Hair follicular keratinocyte (primary cell): ENCODE measurements around the gene ACTA2. TPM values are rescaled to one million over a fixed set of nuclear protein-coding genes. Genes with fewer than 3 reads are reported as not detected.

Experiments
- total RNA-seq: library from RNA; depleted of rRNA; stranded (reverse); fragments of >200 nt; gene quantifications from 2 replicates; pipeline ENCODE4 v1.2.3, GENCODE V29; 2015

ACTA2 gene
- 19.4 and 22.3 TPM in 2 replicates for total RNA-seq

GRCh38 chr10:88952647-88953111, at the start of gene ACTA2:
Gene ACTA2, minus strand, starts transcription at chr10:88952773. Its CDS starts 3,843 bp downstream, at chr10:88948930.

GRCh38 chr10:88990384-88991160, 38.0 kb upstream of the ACTA2 start, which contains the start of gene FAS:
Gene FAS, plus strand, starts transcription at chr10:88990798. Its CDS starts 79 bp downstream, at chr10:88990877.

Other genes starting within 250 kb of the ACTA2 start
- gene LIPK, start 246.5 kb downstream of the ACTA2 start, total RNA-seq, result not detected in 2 replicates
- not detected in 2 replicates for gene LIPN, start 192.8 kb downstream of the ACTA2 start, total RNA-seq
- not detected in 2 replicates for gene LIPM, start 150.0 kb downstream of the ACTA2 start, total RNA-seq
- gene ANKRD22, start 100.9 kb downstream of the ACTA2 start, total RNA-seq, result 0.31 and 0.42 TPM in 2 replicates
- 4.9 and 5.2 TPM in 2 replicates for gene STAMBPL1, start 72.5 kb downstream of the ACTA2 start, total RNA-seq
- gene FAS, start 38.0 kb upstream of the ACTA2 start, total RNA-seq, result 24.7 and 25.5 TPM in 2 replicates